Erythroblast (primary cell): ENCODE results near the gene GALNT16.

Experiments used
- GATA1 ChIP-seq: IDR thresholded peaks from 2 replicates; pipeline ENCODE4 v1.6.1; 2011; ENCODE audit warnings: low read depth, mild to moderate bottlenecking, control low read depth, low read length, moderate library complexity
- POLR2A ChIP-seq: IDR thresholded peaks from 2 replicates; pipeline ENCODE4 v1.6.1; 2011; ENCODE audit warnings: mild to moderate bottlenecking, low read length

DNA sequence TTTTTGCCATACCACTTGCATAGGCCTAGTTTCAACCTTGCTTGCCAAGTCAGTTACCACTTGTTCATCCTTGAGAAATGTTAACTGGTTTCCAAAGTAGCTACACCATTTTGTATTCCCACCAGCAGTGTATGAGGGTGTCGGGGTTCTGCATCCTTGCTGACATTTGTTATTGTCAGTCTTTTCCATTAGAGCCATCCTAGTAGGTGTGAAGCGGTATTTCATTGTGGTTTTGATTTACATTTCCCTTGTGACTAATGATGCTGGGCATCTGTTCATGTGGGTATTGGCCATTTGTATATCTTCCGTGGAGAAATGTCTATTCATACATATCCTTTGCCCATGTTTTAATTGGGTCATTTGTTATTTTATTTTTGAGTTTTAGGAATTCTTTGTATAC lies 27.6 kb upstream of the GALNT16 start:
- TF ChIP-seq POLR2A (no peak), GATA1 (no peak)
